GM23338 (cell line): ENCODE data around the gene GNAT1.

Experiments
- EZH2 ChIP-seq: fragments of 200-600 bp; sonication (generic); IDR thresholded peaks from one replicate; pipeline ENCODE4 v1.8.0; 2017; ENCODE audit warnings: antibody characterized with exemption, mild to moderate bottlenecking, low read depth; ENCODE audit not compliant: unreplicated experiment
- JUNB ChIP-seq: IDR thresholded peaks from one replicate; pipeline ENCODE4 v1.6.1; 2016; ENCODE audit warnings: antibody characterized with exemption; ENCODE audit not compliant: unreplicated experiment
- STAT1 ChIP-seq: IDR thresholded peaks from one replicate; pipeline ENCODE4 v1.6.1; 2016; ENCODE audit warnings: antibody characterized with exemption; ENCODE audit not compliant: unreplicated experiment
- TF ChIP-seq, protein P1 (sequence below), 2 experiments: fragments of 200-600 bp in 1 of 2; sonication (generic) in 1 of 2; conservative IDR thresholded peaks; 2 replicates each; pipeline versions ENCODE4 v1.5.1 to v1.6.1; 2016 to 2017; ENCODE audit warnings: antibody characterized with exemption in 2 of 2, low read depth in 2 of 2, mild to moderate bottlenecking in 2 of 2, moderate library complexity in 1 of 2
- TF ChIP-seq, protein P2 (sequence below): IDR thresholded peaks from one replicate; pipeline ENCODE4 v1.6.1; 2018; ENCODE audit warnings: antibody characterized with exemption; ENCODE audit not compliant: unreplicated experiment

DNA sequence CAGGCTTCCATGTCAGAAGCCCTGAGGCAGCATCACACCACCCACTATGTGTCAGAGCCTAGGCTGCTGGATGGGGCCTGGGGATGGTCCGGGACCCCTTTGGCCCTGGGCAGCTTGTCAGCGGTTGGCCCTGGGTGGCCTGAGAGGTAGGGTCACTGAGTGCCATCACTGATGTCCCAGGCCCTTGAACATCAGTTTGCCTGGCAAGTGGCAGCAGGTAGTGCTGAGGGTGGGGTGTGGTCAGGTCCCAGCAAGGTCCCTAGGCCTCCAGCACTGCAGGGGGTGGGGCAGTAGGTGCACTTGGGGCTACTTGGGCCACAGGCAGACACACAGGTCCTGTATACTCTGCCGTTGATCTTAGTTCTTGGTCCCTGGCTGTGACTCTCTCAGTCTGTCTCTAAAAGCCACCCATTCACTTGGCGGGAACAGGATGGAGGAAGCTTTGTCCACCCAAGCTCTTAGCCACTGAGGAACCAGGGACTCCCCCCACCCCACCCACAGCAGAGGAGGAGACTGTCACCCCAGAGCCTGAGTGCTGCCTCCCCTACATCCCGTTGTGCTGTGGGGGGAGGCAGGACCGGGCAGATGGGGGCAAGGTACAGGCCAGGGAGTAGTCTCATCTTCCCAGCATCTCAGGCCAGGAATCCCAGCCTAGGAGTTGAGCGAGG, 50.4 kb downstream of the GNAT1 start:
- TF ChIP-seq EZH2 (no peak), JUNB (no peak), STAT1 (no peak)
- TF ChIP-seq, protein P1, sequence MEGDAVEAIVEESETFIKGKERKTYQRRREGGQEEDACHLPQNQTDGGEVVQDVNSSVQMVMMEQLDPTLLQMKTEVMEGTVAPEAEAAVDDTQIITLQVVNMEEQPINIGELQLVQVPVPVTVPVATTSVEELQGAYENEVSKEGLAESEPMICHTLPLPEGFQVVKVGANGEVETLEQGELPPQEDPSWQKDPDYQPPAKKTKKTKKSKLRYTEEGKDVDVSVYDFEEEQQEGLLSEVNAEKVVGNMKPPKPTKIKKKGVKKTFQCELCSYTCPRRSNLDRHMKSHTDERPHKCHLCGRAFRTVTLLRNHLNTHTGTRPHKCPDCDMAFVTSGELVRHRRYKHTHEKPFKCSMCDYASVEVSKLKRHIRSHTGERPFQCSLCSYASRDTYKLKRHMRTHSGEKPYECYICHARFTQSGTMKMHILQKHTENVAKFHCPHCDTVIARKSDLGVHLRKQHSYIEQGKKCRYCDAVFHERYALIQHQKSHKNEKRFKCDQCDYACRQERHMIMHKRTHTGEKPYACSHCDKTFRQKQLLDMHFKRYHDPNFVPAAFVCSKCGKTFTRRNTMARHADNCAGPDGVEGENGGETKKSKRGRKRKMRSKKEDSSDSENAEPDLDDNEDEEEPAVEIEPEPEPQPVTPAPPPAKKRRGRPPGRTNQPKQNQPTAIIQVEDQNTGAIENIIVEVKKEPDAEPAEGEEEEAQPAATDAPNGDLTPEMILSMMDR (conservative IDR thresholded peaks at IDR 0.05; ENCODE audit: low read depth in 2 of 2), result no peak
- TF ChIP-seq, protein P2, sequence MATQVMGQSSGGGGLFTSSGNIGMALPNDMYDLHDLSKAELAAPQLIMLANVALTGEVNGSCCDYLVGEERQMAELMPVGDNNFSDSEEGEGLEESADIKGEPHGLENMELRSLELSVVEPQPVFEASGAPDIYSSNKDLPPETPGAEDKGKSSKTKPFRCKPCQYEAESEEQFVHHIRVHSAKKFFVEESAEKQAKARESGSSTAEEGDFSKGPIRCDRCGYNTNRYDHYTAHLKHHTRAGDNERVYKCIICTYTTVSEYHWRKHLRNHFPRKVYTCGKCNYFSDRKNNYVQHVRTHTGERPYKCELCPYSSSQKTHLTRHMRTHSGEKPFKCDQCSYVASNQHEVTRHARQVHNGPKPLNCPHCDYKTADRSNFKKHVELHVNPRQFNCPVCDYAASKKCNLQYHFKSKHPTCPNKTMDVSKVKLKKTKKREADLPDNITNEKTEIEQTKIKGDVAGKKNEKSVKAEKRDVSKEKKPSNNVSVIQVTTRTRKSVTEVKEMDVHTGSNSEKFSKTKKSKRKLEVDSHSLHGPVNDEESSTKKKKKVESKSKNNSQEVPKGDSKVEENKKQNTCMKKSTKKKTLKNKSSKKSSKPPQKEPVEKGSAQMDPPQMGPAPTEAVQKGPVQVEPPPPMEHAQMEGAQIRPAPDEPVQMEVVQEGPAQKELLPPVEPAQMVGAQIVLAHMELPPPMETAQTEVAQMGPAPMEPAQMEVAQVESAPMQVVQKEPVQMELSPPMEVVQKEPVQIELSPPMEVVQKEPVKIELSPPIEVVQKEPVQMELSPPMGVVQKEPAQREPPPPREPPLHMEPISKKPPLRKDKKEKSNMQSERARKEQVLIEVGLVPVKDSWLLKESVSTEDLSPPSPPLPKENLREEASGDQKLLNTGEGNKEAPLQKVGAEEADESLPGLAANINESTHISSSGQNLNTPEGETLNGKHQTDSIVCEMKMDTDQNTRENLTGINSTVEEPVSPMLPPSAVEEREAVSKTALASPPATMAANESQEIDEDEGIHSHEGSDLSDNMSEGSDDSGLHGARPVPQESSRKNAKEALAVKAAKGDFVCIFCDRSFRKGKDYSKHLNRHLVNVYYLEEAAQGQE, result no peak
